K562 (cell line): ENCODE results near the gene CARM1. TPM values are rescaled to one million over a fixed set of nuclear protein-coding genes. Genes with fewer than 3 reads are reported as not detected.

Source experiments
- ATAC-seq: fragments of 200-7000 bp; cut with Tn5 transposase; 3 replicates; pipeline ENCODE4 v1.9.1; 2020; ENCODE audit warnings: moderate library complexity
- BruUV-seq: library from RNA; stranded (reverse); fragments of 400-500 nt; replicated peaks from 2 replicates; lab custom pipeline; 2021; lab: Mats Ljungman, UMichigan
- CTCF ChIA-PET: fragments of 300-600 bp; formaldehyde crosslinking; extraction: SDS; loops from one replicate; lab custom pipeline; 2021; ENCODE audit warnings: low intra/inter-chr PET ratio; lab: Yijun Ruan, JAX
- POLR2A ChIA-PET: fragments of 300-600, 350-650 bp; sonication (Branson Sonifier 250); formaldehyde crosslinking; extraction: SDS; loops from one replicate; lab custom pipeline; 2021; ENCODE audit warnings: antibody characterized with exemption, inconsistent platforms; lab: Yijun Ruan, JAX
- DNase-seq, 4 experiments: peaks; one replicate each; pipeline versions ENCODE4 v3.0.0 to v3.0.0-alpha.2; 2011 to 2018; ENCODE audit warnings: low spot score in 3 of 4, mixed read lengths in 3 of 4; ENCODE audit errors: extremely low read depth in 1 of 4
- FAIRE-seq: peaks from 2 replicates; lab custom pipeline; 2011; peaks lifted over from hg19 to GRCh38; lab: Jason Lieb, UNC
- H2AFZ ChIP-seq: 2 replicates; pipeline ENCODE4 v1.6.0; 2011; ENCODE audit warnings: low read depth, low read length, control low read depth, inconsistent platforms
- H3K27ac ChIP-seq: fragments of 200-600 bp; 3 replicates; pipeline ENCODE4 v1.8.0; 2011; ENCODE audit warnings: low read depth, mild to moderate bottlenecking, control low read depth, inconsistent platforms, low read length, moderate library complexity, mixed read lengths; ENCODE audit errors: extremely low read depth
- H3K27me3 ChIP-seq, 2 experiments: fragments of 300-600 bp in 1 of 2; 2 replicates in 1 of 2; 3 replicates in 1 of 2; pipeline versions ENCODE4 v1.6.0 to v1.8.0; 2011; ENCODE audit warnings: inconsistent platforms in 2 of 2, low read length in 2 of 2, mild to moderate bottlenecking in 1 of 2, mixed read lengths in 1 of 2, moderate library complexity in 1 of 2; ENCODE audit not compliant: control insufficient read depth in 2 of 2, insufficient read depth in 2 of 2
- H3K36me3 ChIP-seq: fragments of 300-600 bp; 3 replicates; pipeline ENCODE4 v1.8.0; 2011; ENCODE audit warnings: mild to moderate bottlenecking, low read length, inconsistent platforms; ENCODE audit not compliant: control insufficient read depth, insufficient read depth
- H3K4me1 ChIP-seq, 2 experiments: fragments of 200-600 bp in 1 of 2; replicated peaks in 1 of 2; 2 replicates in 1 of 2; 3 replicates in 1 of 2; pipeline versions ENCODE4 v1.5.1 to v1.8.0; 2011; ENCODE audit warnings: inconsistent platforms in 2 of 2, low read length in 2 of 2, mild to moderate bottlenecking in 1 of 2, mixed read lengths in 1 of 2, moderate library complexity in 1 of 2; ENCODE audit not compliant: control insufficient read depth in 2 of 2, insufficient read depth in 2 of 2
- H3K4me2 ChIP-seq: 2 replicates; pipeline ENCODE4 v1.6.1; 2011; ENCODE audit warnings: low read length, control low read depth, inconsistent platforms, mixed read lengths; ENCODE audit not compliant: insufficient read depth
- H3K4me3 ChIP-seq: fragments of 200-600 bp; sonication (generic), shearing (Covaris generic); 2 replicates; pipeline ENCODE4 v1.5.1; 2016; ENCODE audit warnings: control low read depth, inconsistent platforms
- H3K79me2 ChIP-seq: fragments of 200-600 bp; 3 replicates; pipeline ENCODE4 v1.8.0; 2011; ENCODE audit warnings: low read length, inconsistent platforms; ENCODE audit not compliant: control insufficient read depth, insufficient read depth
- H3K9ac ChIP-seq, 2 experiments: 2 replicates each; pipeline versions ENCODE4 v1.6.0 to v1.6.1; 2011; ENCODE audit warnings: low read depth in 2 of 2, low read length in 2 of 2, control low read depth in 1 of 2, inconsistent platforms in 1 of 2, mild to moderate bottlenecking in 1 of 2, mixed read lengths in 1 of 2; ENCODE audit not compliant: insufficient read depth in 1 of 2
- H3K9me1 ChIP-seq: one replicate; pipeline ENCODE4 v1.6.0; 2011; ENCODE audit warnings: inconsistent platforms, mild to moderate bottlenecking, low read length, moderate library complexity; ENCODE audit not compliant: control insufficient read depth, insufficient read depth
- H3K9me3 ChIP-seq: replicated peaks from 2 replicates; pipeline ENCODE4 v1.5.1; 2011; ENCODE audit warnings: low read depth, low read length, inconsistent platforms; ENCODE audit not compliant: control insufficient read depth, insufficient read depth
- H4K20me1 ChIP-seq: replicated peaks from 2 replicates; pipeline ENCODE4 v1.6.1; 2011; ENCODE audit warnings: low read length, inconsistent platforms, mixed read lengths; ENCODE audit not compliant: control insufficient read depth, insufficient read depth
- CCNT2 ChIP-seq: IDR thresholded peaks from 2 replicates; pipeline ENCODE4 v1.6.1; 2011; ENCODE audit warnings: borderline replicate concordance, low read depth, mild to moderate bottlenecking, moderate library complexity, mixed read lengths, low read length; ENCODE audit not compliant: insufficient read length; ENCODE audit errors: extremely low read depth
- NCOR1 ChIP-seq: fragments of 450-650 bp; IDR thresholded peaks from 2 replicates; pipeline ENCODE4 v1.6.1; 2016; ENCODE audit warnings: mild to moderate bottlenecking, moderate library complexity
- NFIC ChIP-seq: fragments of 450-650 bp; IDR thresholded peaks from 2 replicates; pipeline ENCODE4 v1.6.1; 2017; ENCODE audit warnings: mild to moderate bottlenecking, inconsistent platforms
- POLR2G ChIP-seq: fragments of 200-400 bp; formaldehyde crosslinking; IDR thresholded peaks from 2 replicates; pipeline ENCODE4 v1.6.1; 2017; ENCODE audit warnings: low read depth, mild to moderate bottlenecking, antibody characterized with exemption, low read length, moderate library complexity
- RBFOX2 ChIP-seq: fragments of 200-400 bp; formaldehyde crosslinking; IDR thresholded peaks from 2 replicates; pipeline ENCODE4 v1.6.1; 2017; ENCODE audit warnings: low read depth, mild to moderate bottlenecking, low read length, moderate library complexity
- RBM22 ChIP-seq: fragments of 200-400 bp; formaldehyde crosslinking; IDR thresholded peaks from 2 replicates; pipeline ENCODE4 v1.6.1; 2018; ENCODE audit warnings: low read length, low read depth; ENCODE audit not compliant: poor library complexity, severe bottlenecking
- U2AF1 ChIP-seq: fragments of 200-400 bp; formaldehyde crosslinking; optimal IDR thresholded peaks from 2 replicates; pipeline ENCODE3; 2017; ENCODE audit warnings: mild to moderate bottlenecking, low read depth, low read length, moderate library complexity
- ZBTB33 ChIP-seq: sonication (generic); formaldehyde crosslinking; IDR thresholded peaks from 2 replicates; pipeline ENCODE4 v1.8.1; 2023; ENCODE audit warnings: mild to moderate bottlenecking, missing genetic modification reagents
- ZNF740 ChIP-seq, 3 experiments: fragments of 200-800 bp in 1 of 3; sonication (Bioruptor generic) in 1 of 3; sonication (generic) in 1 of 3; formaldehyde crosslinking in 1 of 3; IDR thresholded peaks; 2 replicates each; pipeline versions ENCODE4 v1.6.1 to v1.8.0; 2016 to 2022; ENCODE audit warnings: mild to moderate bottlenecking in 2 of 3, missing compliant biosample characterization in 2 of 3, missing genetic modification characterization in 2 of 3, missing genetic modification reagents in 1 of 3
- WGBS: fragments of 100-300 bp; shearing (Covaris generic); methylation state at CpG from one replicate; pipeline ENCODE4 v1.1.6; 2016; ENCODE audit warnings: low coverage, mixed read lengths; ENCODE audit not compliant: insufficient coverage; ENCODE audit errors: missing lambda C conversion rate; 5-methylcytosine and 5-hydroxymethylcytosine counted together
- in situ Hi-C: fragments of 300-500 bp; cut with MboI; formaldehyde crosslinking; loops from 4 replicates; pipeline ENCODE4 v1.15.0; 2018; ENCODE audit warnings: inconsistent platforms, mixed read lengths
- intact Hi-C: fragments of 100-400 bp; cut with micrococcal nuclease; formaldehyde crosslinking; loops from 2 replicates; pipeline ENCODE4 v1.14.2; 2022
- polyA plus RNA-seq, 8 experiments: library from polyadenylated mRNA; depleted of rRNA in 4 of 8; stranded (reverse) in 5 of 8; unstranded in 3 of 8; fragments of >200 nt; fragmentation: Nextera tagmentation in 2 of 8; fragmentation: Illumina TruSeq in 1 of 8; extraction: Ambion mirVana in 2 of 8; extraction: Trizol in 1 of 8; gene quantifications; 2 replicates each; pipeline versions ENCODE4 v1.2.1 to v1.2.3, GENCODE V29; 2011 to 2014; ENCODE audit warnings: inconsistent platforms in 1 of 8, missing spikeins in 1 of 8
- total RNA-seq, 7 experiments: library from RNA; depleted of rRNA in 6 of 7; stranded (reverse); fragments of >200 nt in 6 of 7; fragmentation: Illumina TruSeq in 2 of 7; extraction: Trizol in 2 of 7; gene quantifications; 2 replicates each; pipeline versions ENCODE4 v1.2.1 to v1.2.3, GENCODE V29; 2011 to 2021; ENCODE audit warnings: low replicate concordance in 1 of 7
- TF ChIP-seq, protein P1 (sequence below), 3 experiments: IDR thresholded peaks in 2 of 3; conservative IDR thresholded peaks in 1 of 3; 2 replicates each; pipeline ENCODE4 v1.5.1; 2011 to 2012; ENCODE audit warnings: low read length in 3 of 3, mild to moderate bottlenecking in 3 of 3, control low read depth in 2 of 3, improper control_type of control experiment in 1 of 3, inconsistent platforms in 1 of 3, low read depth in 1 of 3, mixed read lengths in 1 of 3, moderate library complexity in 1 of 3; ENCODE audit not compliant: insufficient read depth in 2 of 3
- TF ChIP-seq, protein P2 (sequence below): fragments of 250-450 bp; sonication (Bioruptor Pico); IDR thresholded peaks from 2 replicates; pipeline ENCODE4 v1.8.0; 2021; ENCODE audit warnings: mild to moderate bottlenecking, moderate library complexity

CARM1 gene
- total and polyA plus RNA-seq, 9 of the 15 experiments (the other 6 are each of a cell fraction or from before 2014, with no cell fraction given): 0.36 to 86.0 (median 29.7) TPM

- Histone ChIP-seq H3K9me3 (no peaks in the 10 kb centered on the region), H3K9ac (peak overlapping the region in 1 of 2 experiments; percentile 40; a peak in 2 of 4 replicates), H2AFZ (no peak overlapping the region), H3K4me1 (peaks cover 4 to 55% of the 10 kb centered on the region in 2 experiments; a peak in 4 of 5 replicates), H4K20me1 (peaks cover 7% of the 10 kb centered on the region; the same call in 1 of the 2 replicates), H3K36me3 (peaks cover 75% of the 10 kb centered on the region; the same call in 2 of the 3 replicates), H3K27ac (no peak overlapping the region), H3K27me3 (no peaks in the 10 kb centered on the region)
- DNase-seq: peak in 1 of 4 experiments; percentile 22
- CTCF ChIA-PET: no interaction called here
- intact Hi-C loops: no loop called here
- no peak for FAIRE-seq
- ATAC-seq: no peak
- BruUV-seq: TSS peak; percentile 52
- WGBS: 97% methylated on average over 21 of the region's 33 CpGs
- TF ChIP-seq POLR2G (peak; percentile 75), ZNF740 (CRISPR knock-in tag; IDR thresholded peaks at IDR 0.05) (peak; percentile 51; the same call in 1 of the 2 replicates), ZNF740 (tag; IDR thresholded peaks at IDR 0.05) (no peak), NCOR1 (no peak), NFIC (peak; percentile 39), U2AF1 (no peak), CCNT2 (peak; percentile 28), RBFOX2 (peak; percentile 58), RBM22 (peak; percentile 51), ZBTB33 (CRISPR knock-in tag) (0 out of 2 replicates have a peak, but pooled peaks have one; percentile 40)
- TF ChIP-seq, protein P1, sequence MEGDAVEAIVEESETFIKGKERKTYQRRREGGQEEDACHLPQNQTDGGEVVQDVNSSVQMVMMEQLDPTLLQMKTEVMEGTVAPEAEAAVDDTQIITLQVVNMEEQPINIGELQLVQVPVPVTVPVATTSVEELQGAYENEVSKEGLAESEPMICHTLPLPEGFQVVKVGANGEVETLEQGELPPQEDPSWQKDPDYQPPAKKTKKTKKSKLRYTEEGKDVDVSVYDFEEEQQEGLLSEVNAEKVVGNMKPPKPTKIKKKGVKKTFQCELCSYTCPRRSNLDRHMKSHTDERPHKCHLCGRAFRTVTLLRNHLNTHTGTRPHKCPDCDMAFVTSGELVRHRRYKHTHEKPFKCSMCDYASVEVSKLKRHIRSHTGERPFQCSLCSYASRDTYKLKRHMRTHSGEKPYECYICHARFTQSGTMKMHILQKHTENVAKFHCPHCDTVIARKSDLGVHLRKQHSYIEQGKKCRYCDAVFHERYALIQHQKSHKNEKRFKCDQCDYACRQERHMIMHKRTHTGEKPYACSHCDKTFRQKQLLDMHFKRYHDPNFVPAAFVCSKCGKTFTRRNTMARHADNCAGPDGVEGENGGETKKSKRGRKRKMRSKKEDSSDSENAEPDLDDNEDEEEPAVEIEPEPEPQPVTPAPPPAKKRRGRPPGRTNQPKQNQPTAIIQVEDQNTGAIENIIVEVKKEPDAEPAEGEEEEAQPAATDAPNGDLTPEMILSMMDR (IDR thresholded peaks at IDR 0.05 in 2 of 3, conservative IDR thresholded peaks at IDR 0.05 in 1 of 3; ENCODE audit: insufficient read depth in 2 of 3, low read depth in 1 of 3, low read length in 3 of 3): peak in 1 of 3 experiments; percentile 10; a peak in 1 of 6 replicates
- TF ChIP-seq, protein P2, sequence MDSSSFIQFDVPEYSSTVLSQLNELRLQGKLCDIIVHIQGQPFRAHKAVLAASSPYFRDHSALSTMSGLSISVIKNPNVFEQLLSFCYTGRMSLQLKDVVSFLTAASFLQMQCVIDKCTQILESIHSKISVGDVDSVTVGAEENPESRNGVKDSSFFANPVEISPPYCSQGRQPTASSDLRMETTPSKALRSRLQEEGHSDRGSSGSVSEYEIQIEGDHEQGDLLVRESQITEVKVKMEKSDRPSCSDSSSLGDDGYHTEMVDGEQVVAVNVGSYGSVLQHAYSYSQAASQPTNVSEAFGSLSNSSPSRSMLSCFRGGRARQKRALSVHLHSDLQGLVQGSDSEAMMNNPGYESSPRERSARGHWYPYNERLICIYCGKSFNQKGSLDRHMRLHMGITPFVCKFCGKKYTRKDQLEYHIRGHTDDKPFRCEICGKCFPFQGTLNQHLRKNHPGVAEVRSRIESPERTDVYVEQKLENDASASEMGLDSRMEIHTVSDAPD: no peak
- TF ChIP-seq, all 486 proteins: peak for 8
- Histone ChIP-seq H3K79me2 (peaks cover 7% of the 10 kb centered on the region; the same call in 2 of the 3 replicates), H3K9me1 (no peaks in the 10 kb centered on the region), H3K4me2 (no peak overlapping the region), H3K4me3 (no peak overlapping the region)
- POLR2A ChIA-PET: interaction anchor here (0.6 to 7.4 kb wide), 4 partner anchors 8 to 65 kb away, joined by 4 to 58 read pairs (median 6); no protein-coding TSS in a partner anchor
- in situ Hi-C loops: no loop called here
Measured at GRCh38 chr19:10830931-10831779, 40.2 kb upstream of the CARM1 start.
